Mammary epithelial cell (primary cell): ENCODE data around the gene GRAP.

Source experiments
- EZH2 ChIP-seq: IDR thresholded peaks from 2 replicates; pipeline ENCODE4 v1.6.1; 2012; ENCODE audit warnings: low read length, inconsistent platforms, borderline replicate concordance
- TF ChIP-seq, protein P1 (sequence below), 2 donors: IDR thresholded peaks in 1 of 2; conservative IDR thresholded peaks in 1 of 2; 2 replicates each; pipeline ENCODE4 v1.5.1; 2011 to 2012; ENCODE audit warnings: inconsistent platforms in 2 of 2, low read length in 2 of 2, mild to moderate bottlenecking in 2 of 2, control low read depth in 1 of 2, low read depth in 1 of 2; ENCODE audit not compliant: insufficient read depth in 1 of 2; ENCODE audit errors: extremely low read depth in 1 of 2

DNA sequence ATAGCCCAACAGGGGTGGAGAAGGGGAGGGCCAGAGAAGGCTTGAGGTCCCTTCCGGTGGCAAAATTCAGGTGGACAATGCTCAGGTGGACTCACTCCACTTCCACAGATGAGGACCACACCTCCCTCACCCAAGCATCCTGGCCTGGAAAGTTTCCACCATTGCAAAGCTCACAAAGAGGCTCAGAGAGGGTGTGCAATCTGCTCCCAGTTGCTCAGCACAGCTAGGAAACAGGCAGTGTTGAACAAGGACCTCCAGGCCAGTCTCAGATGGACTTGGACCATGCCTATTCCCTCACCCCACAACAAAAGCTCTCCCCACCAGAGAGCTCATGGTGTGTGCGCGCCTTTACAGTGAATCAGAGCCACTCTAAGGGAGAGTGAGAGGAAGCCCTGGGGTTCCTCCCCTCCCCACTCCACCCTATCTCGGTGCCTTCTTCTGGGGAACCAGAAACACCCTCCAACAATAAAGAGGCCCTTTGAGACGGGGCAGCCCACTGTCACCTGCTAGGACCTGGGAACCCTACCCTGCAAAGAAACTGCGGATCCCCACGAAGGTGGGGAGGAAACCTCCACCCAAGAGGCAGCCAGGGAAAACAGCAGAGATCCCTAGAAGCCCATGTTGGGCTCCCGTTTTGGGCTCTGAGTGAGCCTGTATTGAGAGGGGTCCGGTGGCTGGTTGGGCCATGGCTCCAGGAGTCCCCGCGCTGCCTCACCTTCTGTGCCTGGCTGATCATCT lies 43.8 kb downstream of the GRAP start:
- TF ChIP-seq, protein P1, sequence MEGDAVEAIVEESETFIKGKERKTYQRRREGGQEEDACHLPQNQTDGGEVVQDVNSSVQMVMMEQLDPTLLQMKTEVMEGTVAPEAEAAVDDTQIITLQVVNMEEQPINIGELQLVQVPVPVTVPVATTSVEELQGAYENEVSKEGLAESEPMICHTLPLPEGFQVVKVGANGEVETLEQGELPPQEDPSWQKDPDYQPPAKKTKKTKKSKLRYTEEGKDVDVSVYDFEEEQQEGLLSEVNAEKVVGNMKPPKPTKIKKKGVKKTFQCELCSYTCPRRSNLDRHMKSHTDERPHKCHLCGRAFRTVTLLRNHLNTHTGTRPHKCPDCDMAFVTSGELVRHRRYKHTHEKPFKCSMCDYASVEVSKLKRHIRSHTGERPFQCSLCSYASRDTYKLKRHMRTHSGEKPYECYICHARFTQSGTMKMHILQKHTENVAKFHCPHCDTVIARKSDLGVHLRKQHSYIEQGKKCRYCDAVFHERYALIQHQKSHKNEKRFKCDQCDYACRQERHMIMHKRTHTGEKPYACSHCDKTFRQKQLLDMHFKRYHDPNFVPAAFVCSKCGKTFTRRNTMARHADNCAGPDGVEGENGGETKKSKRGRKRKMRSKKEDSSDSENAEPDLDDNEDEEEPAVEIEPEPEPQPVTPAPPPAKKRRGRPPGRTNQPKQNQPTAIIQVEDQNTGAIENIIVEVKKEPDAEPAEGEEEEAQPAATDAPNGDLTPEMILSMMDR (conservative IDR thresholded peaks at IDR 0.05 in 1 of 2, IDR thresholded peaks at IDR 0.05 in 1 of 2; ENCODE audit: extremely low read depth in 1 of 2, insufficient read depth in 1 of 2, low read depth in 1 of 2, low read length in 2 of 2) = no peak
- no peak for TF ChIP-seq EZH2
